GM12892 (cell line): ENCODE data around the gene ZNF415.

Source experiments
- POLR2A ChIP-seq: IDR thresholded peaks from 2 replicates; pipeline ENCODE4 v1.6.1; 2011; ENCODE audit warnings: low read depth, low read length, control low read depth
- POLR2AphosphoS5 ChIP-seq: IDR thresholded peaks from 2 replicates; pipeline ENCODE4 v1.6.1; 2011; ENCODE audit warnings: low read depth, low read length, control low read depth
- TAF1 ChIP-seq: IDR thresholded peaks from 2 replicates; pipeline ENCODE4 v1.6.1; 2011; ENCODE audit warnings: low read depth, mild to moderate bottlenecking, control low read depth, low read length, borderline replicate concordance

DNA sequence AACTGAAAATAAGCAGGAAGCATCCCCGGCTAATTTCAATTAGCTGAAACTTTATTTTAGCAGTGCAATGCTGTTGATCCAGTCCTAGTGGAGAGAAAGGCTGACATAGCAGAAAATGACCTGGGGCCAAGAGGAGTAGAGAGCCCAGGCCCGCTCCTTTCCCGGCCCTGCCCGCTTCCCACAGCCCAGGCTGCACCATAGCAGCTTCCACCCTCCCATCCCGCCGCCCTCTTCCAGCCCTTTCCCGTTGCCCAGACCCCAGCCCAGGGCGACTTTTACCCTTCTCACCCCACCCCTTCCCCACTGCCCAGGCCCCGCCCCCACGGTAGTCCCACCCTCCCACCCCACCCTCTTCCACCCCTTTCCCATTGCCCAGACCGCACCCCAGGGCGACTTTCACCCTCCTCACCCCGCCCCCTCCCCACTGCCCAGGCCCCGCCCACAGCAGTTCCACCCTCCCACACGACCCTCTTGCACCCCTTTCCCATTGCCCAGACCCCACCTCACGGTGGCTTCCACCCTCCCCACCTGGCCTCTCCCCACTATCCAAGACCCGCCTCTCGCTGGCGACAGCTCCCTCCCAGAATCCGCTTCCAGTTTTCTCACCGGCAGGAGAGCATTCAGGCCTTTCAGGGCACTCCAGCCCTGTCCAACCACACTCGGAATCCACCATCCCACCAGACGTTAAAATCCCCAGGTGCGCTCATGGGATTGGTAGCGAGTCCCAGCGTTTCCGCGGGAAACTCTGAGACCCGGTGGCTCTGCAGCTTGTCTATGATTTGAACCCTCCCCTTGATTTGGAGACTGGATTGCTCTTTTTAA is 37.7 kb downstream of the ZNF415 start:
- TF ChIP-seq TAF1 (no peak), POLR2AphosphoS5 (no peak), POLR2A (no peak)
